Neuronal stem cell (in vitro differentiated cells): ENCODE results near the gene ZNFX1.
"Not testable (repeated sequence)": the region's sequence is repeated elsewhere in the genome, so short reads cannot be mapped to it uniquely, and the experiment has no call there.

Source experiments
- DNase-seq: peaks from one replicate; pipeline ENCODE4 v3.0.0-alpha.2; 2013; ENCODE audit warnings: low spot score
- H2AFZ ChIP-seq: one replicate; pipeline ENCODE4 v1.6.1; 2013; ENCODE audit warnings: mild to moderate bottlenecking, low read length, inconsistent platforms
- H2AK5ac ChIP-seq: 2 replicates; pipeline ENCODE4 v1.6.1; 2013; ENCODE audit warnings: low read depth, mild to moderate bottlenecking, inconsistent platforms, low read length, moderate library complexity, mixed read lengths
- H2BK120ac ChIP-seq: 2 replicates; pipeline ENCODE4 v1.6.1; 2013; ENCODE audit warnings: low read depth, mild to moderate bottlenecking, inconsistent platforms, low read length, moderate library complexity, mixed read lengths
- H2BK12ac ChIP-seq: one replicate; pipeline ENCODE4 v1.6.1; 2013; ENCODE audit warnings: low read length, inconsistent platforms
- H2BK15ac ChIP-seq: 2 replicates; pipeline ENCODE4 v1.6.1; 2013; ENCODE audit warnings: mild to moderate bottlenecking, low read length, inconsistent platforms, mixed read lengths
- H2BK5ac ChIP-seq: one replicate; pipeline ENCODE4 v1.6.1; 2013; ENCODE audit warnings: inconsistent platforms, mild to moderate bottlenecking, low read length, moderate library complexity
- H3K14ac ChIP-seq: one replicate; pipeline ENCODE4 v1.6.1; 2013; ENCODE audit warnings: low read length, inconsistent platforms
- H3K18ac ChIP-seq: 2 replicates; pipeline ENCODE4 v1.6.1; 2013; ENCODE audit warnings: low read length, inconsistent platforms
- H3K23ac ChIP-seq: 2 replicates; pipeline ENCODE4 v1.6.1; 2013; ENCODE audit warnings: low read depth, mild to moderate bottlenecking, mixed read lengths, low read length, inconsistent platforms; ENCODE audit not compliant: poor library complexity
- H3K27ac ChIP-seq: replicated peaks from 3 replicates; pipeline ENCODE4 v1.5.1; 2013; ENCODE audit warnings: low read length, inconsistent platforms
- H3K27me3 ChIP-seq, 3 experiments: 2 replicates each; pipeline ENCODE4 v1.6.1; 2013; ENCODE audit warnings: low read length in 3 of 3, mild to moderate bottlenecking in 2 of 3, inconsistent platforms in 1 of 3, low read depth in 1 of 3, mixed read lengths in 1 of 3, moderate library complexity in 1 of 3; ENCODE audit not compliant: control insufficient read depth in 3 of 3, insufficient read depth in 3 of 3
- H3K36me3 ChIP-seq, 2 donors: replicated peaks in 1 of 2; 2 replicates each; pipeline ENCODE4 v1.6.1; 2013; ENCODE audit warnings: low read length in 2 of 2; ENCODE audit not compliant: control insufficient read depth in 2 of 2, insufficient read depth in 2 of 2
- H3K4ac ChIP-seq: 2 replicates; pipeline ENCODE4 v1.6.1; 2013; ENCODE audit warnings: inconsistent platforms, mild to moderate bottlenecking, low read length, moderate library complexity
- H3K4me1 ChIP-seq, 2 donors: 1 replicate in 1 of 2; 2 replicates in 1 of 2; pipeline ENCODE4 v1.6.1; 2013; ENCODE audit warnings: low read length in 2 of 2, low read depth in 1 of 2; ENCODE audit not compliant: control insufficient read depth in 2 of 2, insufficient read depth in 1 of 2
- H3K4me2 ChIP-seq: one replicate; pipeline ENCODE4 v1.6.1; 2013; ENCODE audit warnings: mild to moderate bottlenecking, low read length, inconsistent platforms; ENCODE audit not compliant: insufficient read depth, poor library complexity, severe bottlenecking
- H3K4me3 ChIP-seq, 2 donors: 2 replicates each; pipeline ENCODE4 v1.5.1; 2013; ENCODE audit warnings: low read length in 2 of 2, mild to moderate bottlenecking in 2 of 2, inconsistent platforms in 1 of 2, moderate library complexity in 1 of 2
- H3K79me1 ChIP-seq: one replicate; pipeline ENCODE4 v1.6.1; 2013; ENCODE audit warnings: low read depth, mild to moderate bottlenecking, inconsistent platforms, low read length, moderate library complexity
- H3K9ac ChIP-seq: one replicate; pipeline ENCODE4 v1.6.1; 2013; ENCODE audit warnings: mild to moderate bottlenecking, low read depth, low read length, inconsistent platforms; ENCODE audit not compliant: poor library complexity
- H3K9me3 ChIP-seq, 2 donors: replicated peaks in 1 of 2; 2 replicates each; pipeline versions ENCODE3 to v1.6.1; 2013; ENCODE audit warnings: low read length in 2 of 2, mild to moderate bottlenecking in 2 of 2, inconsistent platforms in 1 of 2, low read depth in 1 of 2, mixed read lengths in 1 of 2, moderate library complexity in 1 of 2; ENCODE audit not compliant: control insufficient read depth in 2 of 2, insufficient read depth in 1 of 2
- H4K8ac ChIP-seq: one replicate; pipeline ENCODE4 v1.6.1; 2013; ENCODE audit warnings: low read depth, mild to moderate bottlenecking, inconsistent platforms, low read length, moderate library complexity
- H4K91ac ChIP-seq: one replicate; pipeline ENCODE4 v1.6.1; 2013; ENCODE audit warnings: low read length, low read depth, mild to moderate bottlenecking, inconsistent platforms; ENCODE audit not compliant: poor library complexity
- WGBS, 2 donors: extraction: QIAGEN DNeasy Blood & Tissue Kit; methylation state at CpG; one replicate each; pipeline ENCODE4 v1.1.7; 2013; ENCODE audit warnings: missing lambda C conversion rate in 2 of 2, mixed read lengths in 1 of 2; ENCODE audit not compliant: insufficient read length in 2 of 2, insufficient replicate concordance in 1 of 2; ENCODE audit errors: extremely low coverage in 2 of 2; 5-methylcytosine and 5-hydroxymethylcytosine counted together

Gene ZNFX1

DNA sequence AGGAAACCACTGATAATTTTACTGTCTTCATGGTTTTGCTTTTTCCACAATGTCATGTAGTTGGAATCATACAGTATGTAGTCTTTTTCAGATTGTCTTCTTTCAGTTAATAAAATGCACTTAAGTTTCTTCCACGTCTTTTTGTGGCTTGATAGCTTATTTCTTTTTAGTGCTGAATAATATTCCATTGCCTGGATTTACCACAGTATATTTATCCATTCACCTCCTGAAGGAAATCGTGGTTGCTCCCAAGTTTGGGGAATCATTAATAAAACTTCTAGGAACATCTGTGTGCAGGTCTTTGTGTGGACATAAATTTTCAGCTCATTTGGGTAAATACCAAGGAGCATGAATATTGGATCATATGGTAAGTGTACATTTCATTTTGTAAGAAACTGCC lies 38.8 kb upstream of the ZNFX1 start:
- H3K27ac ChIP-seq = no peak overlapping the region

DNA sequence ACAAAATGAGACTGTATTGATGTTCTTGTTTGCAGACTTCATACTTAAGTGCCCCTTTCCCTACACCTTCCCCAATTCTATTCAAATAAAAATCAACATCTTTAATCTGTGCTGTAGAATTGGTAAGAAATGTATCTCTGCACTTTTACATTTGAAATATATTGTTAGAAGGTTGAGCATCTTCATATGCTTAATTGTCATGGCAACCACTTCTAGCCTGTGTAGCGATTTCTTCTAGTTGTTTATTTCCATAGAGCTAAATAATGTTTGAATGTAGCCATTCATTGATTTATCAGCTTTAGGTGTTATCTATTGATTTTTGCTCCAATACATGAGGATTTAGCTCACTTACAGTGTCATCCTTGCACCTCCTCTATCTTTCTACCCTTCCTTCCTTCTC lies 37.7 kb upstream of the ZNFX1 start:
- H3K23ac ChIP-seq = no peak overlapping the region
- WGBS, 2 donors = no CpG with 5 or more reads among the region's 1 CpG
- peaks cover 19 to 72% (median 39%) of the 10 kb centered on the region in 3 experiments for H3K27me3 ChIP-seq

More for the DNA sequence above, 38.8 kb upstream of the ZNFX1 start:
- no peak overlapping the region for H2AFZ ChIP-seq
- no peak overlapping the region for H3K4me2 ChIP-seq
- H3K9ac ChIP-seq = no peak overlapping the region
- WGBS, 2 donors = no CpG with 5 or more reads among the region's 2 CpGs
- H3K18ac ChIP-seq = no peak overlapping the region
- H4K91ac ChIP-seq = no peak overlapping the region
- no peak overlapping the region for H2BK120ac ChIP-seq
- peaks cover 4% of the 10 kb centered on the region for H3K79me1 ChIP-seq
- DNase-seq = no peak
- no peak overlapping the region for H3K4ac ChIP-seq
- no peak overlapping the region for H2AK5ac ChIP-seq
- no peak overlapping the region for H3K14ac ChIP-seq
- no peak overlapping the region for H2BK5ac ChIP-seq
- H3K27me3 ChIP-seq = peaks cover 19 to 82% (median 40%) of the 10 kb centered on the region in 3 experiments
- no peak overlapping the region for H2BK15ac ChIP-seq
- no peak overlapping the region for H4K8ac ChIP-seq
- H3K23ac ChIP-seq = no peak overlapping the region
- no peak overlapping the region for H3K4me3 ChIP-seq
- no peaks in the 10 kb centered on the region for H3K36me3 ChIP-seq
- H3K9me3 ChIP-seq = peaks cover 2 to 10% of the 10 kb centered on the region in 2 donors
- peaks cover 4 to 9% of the 10 kb centered on the region in 2 donors for H3K4me1 ChIP-seq
- H2BK12ac ChIP-seq = no peak overlapping the region

DNA sequence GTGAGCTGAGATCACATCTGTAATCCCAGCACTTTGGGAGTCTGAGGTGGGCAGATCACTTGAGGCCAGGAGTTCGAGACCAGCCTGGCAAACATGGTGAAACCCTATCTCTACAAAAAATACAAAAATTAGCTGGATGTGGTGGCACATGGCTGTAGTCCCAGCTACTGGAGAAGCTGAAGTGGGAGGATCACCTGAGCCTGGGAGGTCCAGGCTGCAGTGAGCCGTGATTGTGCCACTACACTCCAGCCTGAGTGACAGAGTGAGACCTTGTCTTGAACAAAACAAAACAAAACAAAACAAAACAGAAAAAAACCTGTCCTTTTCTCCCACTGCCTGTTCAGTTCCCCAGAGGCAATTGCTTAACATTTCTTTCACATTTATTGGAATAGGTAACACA lies 36.2 kb upstream of the ZNFX1 start:
- not testable (repeated sequence) for H3K4me1 ChIP-seq, H3K4me3 ChIP-seq, H3K4ac ChIP-seq, H4K91ac ChIP-seq, H4K8ac ChIP-seq, H3K79me1 ChIP-seq, H3K14ac ChIP-seq, DNase-seq, H3K36me3 ChIP-seq, H3K18ac ChIP-seq, H3K9me3 ChIP-seq, H2BK120ac ChIP-seq, H3K4me2 ChIP-seq, H3K23ac ChIP-seq, H3K27ac ChIP-seq, H2AFZ ChIP-seq, H2BK15ac ChIP-seq, H2BK12ac ChIP-seq, H2BK5ac ChIP-seq, H3K9ac ChIP-seq, H2AK5ac ChIP-seq
- peaks cover 11 to 56% (median 24%) of the 10 kb centered on the region in 3 experiments for H3K27me3 ChIP-seq
- WGBS, 2 donors = no CpG with 5 or more reads among the region's 2 CpGs

More for the DNA sequence above, 37.7 kb upstream of the ZNFX1 start:
- Histone ChIP-seq H3K4me2 (no peak overlapping the region), H2AK5ac (no peak overlapping the region), H3K79me1 (peaks cover 4% of the 10 kb centered on the region), H3K4me1 (peaks cover 4 to 9% of the 10 kb centered on the region in 2 donors), H3K36me3 (no peaks in the 10 kb centered on the region), H3K4ac (no peak overlapping the region), H2BK5ac (no peak overlapping the region), H3K27ac (no peak overlapping the region), H3K18ac (no peak overlapping the region), H3K14ac (no peak overlapping the region), H3K9me3 (peaks cover 2 to 10% of the 10 kb centered on the region in 2 donors), H3K4me3 (no peak overlapping the region), H4K91ac (no peak overlapping the region), H2BK120ac (no peak overlapping the region), H2BK12ac (no peak overlapping the region), H4K8ac (no peak overlapping the region), H2AFZ (no peak overlapping the region), H2BK15ac (no peak overlapping the region), H3K9ac (no peak overlapping the region)
- DNase-seq = no peak

DNA sequence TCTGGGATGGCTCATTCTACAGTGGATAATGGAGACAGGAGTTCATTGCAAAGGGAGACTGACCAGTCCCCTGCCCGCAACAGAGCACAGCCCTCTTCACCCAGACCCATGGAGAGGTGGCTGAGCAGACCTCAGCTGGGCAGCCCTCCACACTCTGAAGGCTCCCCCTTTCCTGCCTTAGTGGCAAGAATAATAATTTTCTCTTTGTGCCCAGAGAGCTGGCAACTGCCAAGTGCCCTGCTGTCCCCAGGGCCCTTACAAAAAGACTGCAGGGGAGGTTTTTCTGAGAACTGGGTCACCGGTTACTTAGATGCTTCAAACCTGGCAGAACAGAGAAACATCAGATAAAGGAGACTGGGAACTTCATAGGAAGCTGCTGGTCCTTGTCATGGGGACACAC lies 35.4 kb upstream of the ZNFX1 start:
- Histone ChIP-seq H3K9ac (no peak overlapping the region), H4K91ac (no peak overlapping the region), H3K23ac (no peak overlapping the region), H3K79me1 (peaks cover 3% of the 10 kb centered on the region), H2AK5ac (no peak overlapping the region), H2BK5ac (peak overlapping the region; percentile 5), H3K27ac (no peak overlapping the region), H2BK120ac (no peak overlapping the region), H2BK15ac (no peak overlapping the region), H4K8ac (no peak overlapping the region), H2BK12ac (no peak overlapping the region), H3K14ac (no peak overlapping the region), H3K4me3 (no peak overlapping the region), H3K4me1 (peaks cover 0 to 3% of the 10 kb centered on the region in 2 donors), H3K27me3 (peaks cover 4 to 49% (median 16%) of the 10 kb centered on the region in 3 experiments), H3K18ac (no peak overlapping the region), H3K36me3 (no peaks in the 10 kb centered on the region), H3K4me2 (no peak overlapping the region), H3K4ac (no peak overlapping the region), H2AFZ (no peak overlapping the region), H3K9me3 (peaks cover 0 to 10% of the 10 kb centered on the region in 2 donors)
- DNase-seq = no peak
- no CpG with 5 or more reads among the region's 2 CpGs for WGBS, 2 donors
